GM18517 (cell line): ENCODE data around the gene EGFL7.

Experiments used
- ATAC-seq: cut with Tn5 transposase; IDR thresholded peaks from one replicate; pipeline ENCODE4 v1.9.1; 2021; ENCODE audit warnings: mild to moderate bottlenecking, moderate library complexity; ENCODE audit not compliant: unreplicated experiment

EGFL7 gene

GRCh38 chr9:136713550-136713949 lies 50.8 kb downstream of the EGFL7 start:
- no peak for ATAC-seq

- no peak for ATAC-seq
These were observed 51.6 kb downstream of the EGFL7 start for GRCh38 chr9:136714096-136714892.

- no peak for ATAC-seq
These were observed 52.2 kb downstream of the EGFL7 start for GRCh38 chr9:136714893-136715274.

GRCh38 chr9:136717399-136717798 lies 54.7 kb downstream of the EGFL7 start:
- ATAC-seq = no peak

GRCh38 chr9:136718345-136719194 lies 55.9 kb downstream of the EGFL7 start:
- no peak for ATAC-seq

- no peak for ATAC-seq
These were observed 56.6 kb downstream of the EGFL7 start for GRCh38 chr9:136719195-136719880.

- no peak for ATAC-seq
These were observed 57.7 kb downstream of the EGFL7 start for GRCh38 chr9:136720251-136720897.

GRCh38 chr9:136720898-136721338 lies 58.2 kb downstream of the EGFL7 start:
- no peak for ATAC-seq

GRCh38 chr9:136721339-136722092 lies 58.8 kb downstream of the EGFL7 start:
- ATAC-seq = no peak
